Colonic mucosa (tissue), 4 donors: ENCODE data around the gene NNAT. TPM values are rescaled to one million over a fixed set of nuclear protein-coding genes. Genes with fewer than 3 reads are reported as not detected.

Source experiments
- DNase-seq: peaks from one replicate; pipeline ENCODE4 v3.0.0-alpha.2; 2020
- H3K27ac ChIP-seq: fragments of 200-600 bp; one replicate; pipeline ENCODE4 v1.8.0; 2021
- H3K27me3 ChIP-seq: fragments of 200-600 bp; one replicate; pipeline ENCODE4 v1.8.0; 2021
- H3K36me3 ChIP-seq: fragments of 200-600 bp; one replicate; pipeline ENCODE4 v1.8.0; 2021
- H3K4me1 ChIP-seq: fragments of 200-600 bp; one replicate; pipeline ENCODE4 v1.8.0; 2021; ENCODE audit warnings: mild to moderate bottlenecking
- H3K4me3 ChIP-seq: fragments of 200-600 bp; one replicate; pipeline ENCODE4 v1.8.0; 2021
- H3K9ac ChIP-seq, 2 donors: one replicate each; pipeline ENCODE4 v1.7.0; 2013; ENCODE audit warnings: control low read depth in 2 of 2, low read depth in 2 of 2, low read length in 2 of 2
- H3K9me3 ChIP-seq: fragments of 200-600 bp; one replicate; pipeline ENCODE4 v1.8.0; 2021
- intact Hi-C: fragments of 100-400 bp; cut with DNase I; formaldehyde crosslinking; loops from one replicate; pipeline ENCODE4 v1.14.1; 2022
- total RNA-seq, 2 donors: library from RNA; stranded (reverse); fragmentation: NEBNext Ultra II Directional in 1 of 2; extraction: Animal tissue kit (Norgen Biotek cat#: 25700) in 1 of 2; gene quantifications; one replicate each; pipeline ENCODE4 v1.2.1, GENCODE V29; 2021
- TF ChIP-seq, protein P1 (sequence below): fragments of 200-600 bp; IDR thresholded peaks from one replicate; pipeline ENCODE4 v1.8.0; 2022; ENCODE audit warnings: antibody characterized with exemption, mild to moderate bottlenecking
- donor health status: healthy.
- donor health status: DM: no; HTN: no; CAD: no.
- donor health status: DM: no; HTN: no; CAD: no.

Gene NNAT
- total RNA-seq, 2 donors from 2014 or later: 3.3 TPM; not detected in 1

- Histone ChIP-seq H3K36me3 (no peaks in the 10 kb centered on the region), H3K9me3 (no peaks in the 10 kb centered on the region), H3K27ac (no peak overlapping the region), H3K9ac (no peak overlapping the region), H3K27me3 (no peaks in the 10 kb centered on the region), H3K4me3 (no peak overlapping the region), H3K4me1 (no peaks in the 10 kb centered on the region)
- DNase-seq: no peak
- intact Hi-C loops: no loop called here
- TF ChIP-seq, protein P1, sequence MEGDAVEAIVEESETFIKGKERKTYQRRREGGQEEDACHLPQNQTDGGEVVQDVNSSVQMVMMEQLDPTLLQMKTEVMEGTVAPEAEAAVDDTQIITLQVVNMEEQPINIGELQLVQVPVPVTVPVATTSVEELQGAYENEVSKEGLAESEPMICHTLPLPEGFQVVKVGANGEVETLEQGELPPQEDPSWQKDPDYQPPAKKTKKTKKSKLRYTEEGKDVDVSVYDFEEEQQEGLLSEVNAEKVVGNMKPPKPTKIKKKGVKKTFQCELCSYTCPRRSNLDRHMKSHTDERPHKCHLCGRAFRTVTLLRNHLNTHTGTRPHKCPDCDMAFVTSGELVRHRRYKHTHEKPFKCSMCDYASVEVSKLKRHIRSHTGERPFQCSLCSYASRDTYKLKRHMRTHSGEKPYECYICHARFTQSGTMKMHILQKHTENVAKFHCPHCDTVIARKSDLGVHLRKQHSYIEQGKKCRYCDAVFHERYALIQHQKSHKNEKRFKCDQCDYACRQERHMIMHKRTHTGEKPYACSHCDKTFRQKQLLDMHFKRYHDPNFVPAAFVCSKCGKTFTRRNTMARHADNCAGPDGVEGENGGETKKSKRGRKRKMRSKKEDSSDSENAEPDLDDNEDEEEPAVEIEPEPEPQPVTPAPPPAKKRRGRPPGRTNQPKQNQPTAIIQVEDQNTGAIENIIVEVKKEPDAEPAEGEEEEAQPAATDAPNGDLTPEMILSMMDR: no peak
Measured at GRCh38 chr20:37502654-37503053, 18.4 kb upstream of the NNAT start.

DNA sequence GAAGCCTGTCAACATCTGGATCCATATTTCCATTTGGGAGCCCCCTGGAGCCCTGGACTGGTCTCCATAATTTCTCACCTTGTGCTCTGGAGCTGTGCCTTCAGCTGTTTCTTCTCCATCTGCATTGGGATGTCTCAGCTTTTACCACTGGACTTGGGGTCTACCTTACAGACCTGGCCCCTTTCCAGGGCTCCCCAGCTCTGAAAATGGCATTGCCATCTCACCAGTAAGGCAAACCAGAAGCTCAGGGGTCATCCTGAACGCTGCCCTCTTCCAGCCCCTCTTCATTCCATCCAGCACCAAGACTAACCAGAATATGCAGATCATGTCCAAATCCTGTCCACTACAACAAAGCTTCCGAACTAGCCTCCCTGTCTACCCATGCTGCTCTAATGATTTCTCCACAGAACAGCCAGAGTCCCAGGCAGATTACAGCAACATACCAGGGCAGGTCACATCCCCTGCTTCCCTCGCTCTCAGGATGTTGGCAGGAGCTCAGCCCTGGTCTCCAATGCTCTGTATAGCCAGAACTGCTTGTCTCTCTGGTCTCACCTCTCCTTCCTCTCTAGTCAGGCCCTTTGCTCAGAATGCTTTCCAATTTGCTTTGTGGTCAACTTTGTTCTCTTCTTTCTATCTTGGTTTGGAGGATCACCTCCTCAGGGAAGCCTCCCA is 17.7 kb upstream of the NNAT start:
- no peaks in the 10 kb centered on the region for H3K27me3 ChIP-seq
- H3K4me1 ChIP-seq: no peaks in the 10 kb centered on the region
- intact Hi-C loops: no loop called here
- TF ChIP-seq, protein P1: no peak
- H3K36me3 ChIP-seq: no peaks in the 10 kb centered on the region
- H3K9ac ChIP-seq: no peak overlapping the region
- H3K4me3 ChIP-seq: no peak overlapping the region
- no peak overlapping the region for H3K27ac ChIP-seq
- no peak for DNase-seq
- no peaks in the 10 kb centered on the region for H3K9me3 ChIP-seq

- H3K4me3 ChIP-seq: no peak overlapping the region
- no peak overlapping the region for H3K9ac ChIP-seq
- TF ChIP-seq, protein P1: no peak
- no peaks in the 10 kb centered on the region for H3K36me3 ChIP-seq
- H3K4me1 ChIP-seq: no peaks in the 10 kb centered on the region
- no peaks in the 10 kb centered on the region for H3K27me3 ChIP-seq
- H3K27ac ChIP-seq: no peak overlapping the region
- no peaks in the 10 kb centered on the region for H3K9me3 ChIP-seq
- intact Hi-C loops: no loop called here
- no peak for DNase-seq
Measured at GRCh38 chr20:37504404-37505096, 16.5 kb upstream of the NNAT start.

- Histone ChIP-seq H3K9ac (no peak overlapping the region), H3K4me3 (no peak overlapping the region), H3K36me3 (no peaks in the 10 kb centered on the region), H3K4me1 (no peaks in the 10 kb centered on the region), H3K27me3 (no peaks in the 10 kb centered on the region), H3K27ac (no peak overlapping the region), H3K9me3 (no peaks in the 10 kb centered on the region)
- intact Hi-C loops: no loop called here
- DNase-seq: no peak
- TF ChIP-seq, protein P1: no peak
Measured at GRCh38 chr20:37505263-37506151, 15.5 kb upstream of the NNAT start.

- Histone ChIP-seq H3K27ac (no peak overlapping the region), H3K9me3 (no peaks in the 10 kb centered on the region), H3K36me3 (no peaks in the 10 kb centered on the region), H3K27me3 (no peaks in the 10 kb centered on the region), H3K9ac (no peak overlapping the region), H3K4me1 (no peaks in the 10 kb centered on the region), H3K4me3 (no peak overlapping the region)
- no peak for DNase-seq
- TF ChIP-seq, protein P1: no peak
- intact Hi-C loops: no loop called here
Measured at GRCh38 chr20:37506152-37506725, 14.8 kb upstream of the NNAT start.
